Measurements from ENCODE around the gene MEIOB.
"Not testable (repeated sequence)": the region's sequence is repeated elsewhere in the genome, so short reads cannot be mapped to it uniquely, and the experiment has no call there.

Gene MEIOB

GRCh38 chr16:1906055-1906845 lies 34.3 kb upstream of the MEIOB start:
- DNase-seq (ENCODE audit: insufficient read length, low spot score): no peak
- TF ChIP-seq CTCF (IDR thresholded peaks at IDR 0.05; ENCODE audit: insufficient read depth, missing control alignments): no peak
- no peak for FAIRE-seq

GRCh38 chr16:1903845-1904840 lies 32.2 kb upstream of the MEIOB start:
- FAIRE-seq (no peak), DNase-seq (ENCODE audit: insufficient read length, low spot score) (no peak)
- TF ChIP-seq CTCF (IDR thresholded peaks at IDR 0.05; ENCODE audit: insufficient read depth, missing control alignments): no peak

GRCh38 chr16:1903220-1903574 lies 31.2 kb upstream of the MEIOB start:
- no peak for TF ChIP-seq CTCF (IDR thresholded peaks at IDR 0.05; ENCODE audit: insufficient read depth, missing control alignments)
- no peak for DNase-seq (ENCODE audit: insufficient read length, low spot score)
- FAIRE-seq: no peak

- TF ChIP-seq CTCF (IDR thresholded peaks at IDR 0.05; ENCODE audit: insufficient read depth, missing control alignments): no peak
- DNase-seq (ENCODE audit: insufficient read length, low spot score) (no peak), FAIRE-seq (no peak)
These were observed 30.7 kb upstream of the MEIOB start for GRCh38 chr16:1902547-1903219.

GRCh38 chr16:1900452-1900774 lies 28.4 kb upstream of the MEIOB start:
- DNase-seq (ENCODE audit: insufficient read length, low spot score) (no peak), FAIRE-seq (no peak)
- TF ChIP-seq CTCF (IDR thresholded peaks at IDR 0.05; ENCODE audit: insufficient read depth, missing control alignments): no peak

GRCh38 chr16:1899641-1900451 lies 27.9 kb upstream of the MEIOB start:
- TF ChIP-seq CTCF (IDR thresholded peaks at IDR 0.05; ENCODE audit: insufficient read depth, missing control alignments): no peak
- no peak for DNase-seq (ENCODE audit: insufficient read length, low spot score)
- FAIRE-seq: no peak

GRCh38 chr16:1897692-1898091 lies 25.7 kb upstream of the MEIOB start:
- not testable (repeated sequence) for FAIRE-seq; DNase-seq (ENCODE audit: insufficient read length, low spot score)
